IPS-NIHi11 (cell line): ENCODE results near the gene DMWD.

Source experiments
- DNase-seq: peaks from one replicate; pipeline ENCODE4 v3.0.0; 2012; ENCODE audit warnings: mixed read lengths, low spot score

Gene DMWD, protein sequence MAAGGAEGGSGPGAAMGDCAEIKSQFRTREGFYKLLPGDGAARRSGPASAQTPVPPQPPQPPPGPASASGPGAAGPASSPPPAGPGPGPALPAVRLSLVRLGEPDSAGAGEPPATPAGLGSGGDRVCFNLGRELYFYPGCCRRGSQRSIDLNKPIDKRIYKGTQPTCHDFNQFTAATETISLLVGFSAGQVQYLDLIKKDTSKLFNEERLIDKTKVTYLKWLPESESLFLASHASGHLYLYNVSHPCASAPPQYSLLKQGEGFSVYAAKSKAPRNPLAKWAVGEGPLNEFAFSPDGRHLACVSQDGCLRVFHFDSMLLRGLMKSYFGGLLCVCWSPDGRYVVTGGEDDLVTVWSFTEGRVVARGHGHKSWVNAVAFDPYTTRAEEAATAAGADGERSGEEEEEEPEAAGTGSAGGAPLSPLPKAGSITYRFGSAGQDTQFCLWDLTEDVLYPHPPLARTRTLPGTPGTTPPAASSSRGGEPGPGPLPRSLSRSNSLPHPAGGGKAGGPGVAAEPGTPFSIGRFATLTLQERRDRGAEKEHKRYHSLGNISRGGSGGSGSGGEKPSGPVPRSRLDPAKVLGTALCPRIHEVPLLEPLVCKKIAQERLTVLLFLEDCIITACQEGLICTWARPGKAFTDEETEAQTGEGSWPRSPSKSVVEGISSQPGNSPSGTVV

DNA sequence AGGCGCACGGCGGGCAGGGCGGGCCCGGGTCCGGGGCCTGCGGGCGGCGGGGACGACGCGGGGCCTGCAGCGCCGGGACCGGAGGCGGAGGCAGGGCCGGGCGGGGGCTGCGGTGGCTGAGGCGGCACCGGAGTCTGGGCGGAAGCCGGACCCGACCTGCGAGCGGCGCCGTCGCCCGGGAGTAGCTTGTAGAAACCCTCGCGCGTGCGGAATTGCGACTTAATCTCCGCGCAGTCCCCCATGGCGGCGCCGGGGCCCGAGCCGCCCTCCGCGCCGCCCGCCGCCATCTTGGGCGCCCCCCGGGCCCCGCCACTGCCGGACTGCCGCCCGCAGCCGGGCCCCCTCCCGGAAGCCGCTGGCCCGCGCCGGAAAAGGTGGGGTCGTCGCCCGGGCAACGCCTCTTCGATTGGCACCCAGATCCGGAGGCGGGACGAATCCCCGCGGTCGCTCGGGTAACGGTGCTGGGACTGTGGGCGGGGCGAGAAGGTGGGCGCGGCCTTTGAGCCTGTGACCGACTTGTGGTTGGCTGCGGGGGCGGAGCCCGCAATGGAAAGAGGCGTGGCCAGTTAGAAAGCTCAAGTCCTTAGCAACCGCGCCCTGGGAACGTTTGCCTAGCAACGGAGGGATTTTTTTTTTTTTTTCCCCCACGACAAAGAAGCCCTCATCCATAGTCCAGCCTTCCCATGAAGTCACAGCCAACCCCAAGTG, at the start of gene DMWD:
Gene DMWD (minus strand): TSS at position 376 of the 708 bp plus-strand sequence. CDS start 89 bp downstream, at position 287.
- DNase-seq: peak; percentile 98

DNA sequence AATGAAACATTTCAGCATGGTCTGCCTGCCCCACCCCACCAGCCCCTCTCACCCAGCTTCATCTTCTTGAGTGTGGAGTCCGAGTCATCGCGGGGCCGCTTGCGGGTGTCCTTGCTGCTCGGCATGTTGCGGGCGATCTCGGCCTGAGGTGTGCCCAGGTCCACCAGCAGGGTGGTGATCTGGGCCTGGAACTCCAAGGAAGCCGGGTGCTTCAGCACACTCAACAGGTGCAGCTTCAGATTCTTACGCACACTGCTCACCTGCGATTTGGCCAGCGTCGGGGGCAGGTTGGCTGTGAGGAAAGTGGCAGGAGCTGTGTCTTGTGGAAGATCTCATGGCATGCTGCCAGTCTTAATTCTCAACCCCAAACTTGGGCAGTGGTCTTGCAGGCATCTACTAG, 49.6 kb upstream of the DMWD start:
- no peak for DNase-seq

DNA sequence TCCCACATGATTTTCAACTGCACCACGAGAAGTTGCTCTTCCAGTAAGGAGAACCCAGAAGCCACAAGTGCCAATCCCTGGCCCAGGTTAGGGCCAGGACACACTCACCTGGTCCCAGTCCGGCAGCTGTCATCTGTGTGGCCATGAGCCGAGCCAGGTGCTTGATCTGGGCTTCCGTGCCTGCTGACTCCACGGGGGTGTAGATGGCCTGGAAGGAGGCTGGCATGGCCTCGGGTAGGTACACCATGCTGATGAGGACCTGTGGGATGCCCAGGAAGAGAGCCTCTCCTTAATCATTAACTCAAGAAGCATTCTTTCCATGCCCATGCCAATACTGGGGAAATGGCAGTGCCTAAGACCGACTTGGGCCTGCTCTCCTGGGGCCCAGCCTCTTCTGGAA, 42.3 kb upstream of the DMWD start:
- DNase-seq: no peak

DNA sequence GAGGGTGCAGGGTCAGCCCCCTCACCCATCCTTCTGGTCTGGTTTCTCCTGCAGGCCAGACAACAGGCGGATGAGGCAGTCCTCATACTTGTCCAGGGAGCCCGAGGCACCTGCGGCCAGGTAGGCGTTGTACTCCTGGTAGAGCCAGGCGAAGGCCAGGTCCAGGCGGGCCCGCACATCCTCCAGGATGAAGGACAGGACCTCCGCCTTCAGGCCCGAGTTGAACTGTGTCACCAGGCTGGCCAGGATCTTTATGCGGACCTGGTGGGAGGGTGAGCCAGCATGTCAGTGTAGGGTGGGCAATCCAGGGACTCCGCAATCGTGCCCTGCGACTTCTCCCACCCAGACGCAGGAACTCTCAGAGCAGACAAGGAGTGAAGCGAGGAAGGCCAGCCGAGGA, 36.3 kb upstream of the DMWD start:
- no peak for DNase-seq

DNA sequence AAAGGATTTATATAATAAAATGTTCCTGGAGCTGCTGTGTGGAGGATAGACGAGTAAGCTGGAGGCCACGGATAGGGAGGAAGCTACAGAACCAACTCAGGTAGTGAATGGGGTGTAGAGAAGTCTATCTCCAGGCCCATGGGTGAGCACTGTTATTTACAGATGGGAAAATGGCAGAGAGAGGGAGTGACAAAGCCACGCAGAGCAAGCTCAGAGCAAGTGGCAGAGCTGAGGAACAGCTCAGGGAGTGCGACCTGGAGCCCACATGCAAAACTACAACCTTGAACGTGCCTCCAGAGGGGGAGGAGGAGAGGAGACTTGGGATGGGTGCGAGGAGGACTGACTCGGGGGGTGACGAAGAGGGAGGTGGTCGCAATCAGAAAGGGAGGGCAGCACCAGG, 35.9 kb upstream of the DMWD start:
- no peak for DNase-seq

DNA sequence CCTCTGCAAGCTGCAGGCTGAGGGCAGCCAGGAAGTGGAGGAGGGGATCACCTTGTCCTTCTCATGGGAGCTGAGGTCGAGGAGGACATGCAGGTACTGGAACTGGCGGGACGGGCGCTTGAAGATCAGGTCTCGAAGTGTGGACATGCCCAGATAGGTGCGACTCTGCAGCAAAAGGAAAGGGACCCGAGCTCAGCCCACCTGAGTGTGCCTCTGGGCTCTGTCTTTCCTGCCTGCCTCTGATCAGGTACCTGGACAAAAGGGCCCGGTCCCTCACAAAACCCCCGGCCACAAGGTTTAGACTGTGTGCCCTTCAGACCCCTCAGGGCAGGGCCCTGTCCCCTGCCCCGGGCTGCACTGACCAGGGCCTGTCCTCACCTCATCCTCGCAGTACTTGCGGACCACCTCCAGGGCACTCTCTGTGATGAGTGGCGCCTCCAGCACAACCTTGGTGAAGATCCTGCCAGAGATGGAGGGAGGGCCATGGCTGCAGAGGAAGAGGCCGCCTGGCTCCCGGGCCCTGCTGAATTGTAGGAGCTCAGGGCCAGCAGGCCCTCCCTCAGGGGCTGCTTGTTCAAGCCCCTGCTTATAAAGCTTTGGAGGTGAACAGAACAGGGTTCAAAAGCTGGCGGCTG, 34.9 kb upstream of the DMWD start:
- no peak for DNase-seq

DNA sequence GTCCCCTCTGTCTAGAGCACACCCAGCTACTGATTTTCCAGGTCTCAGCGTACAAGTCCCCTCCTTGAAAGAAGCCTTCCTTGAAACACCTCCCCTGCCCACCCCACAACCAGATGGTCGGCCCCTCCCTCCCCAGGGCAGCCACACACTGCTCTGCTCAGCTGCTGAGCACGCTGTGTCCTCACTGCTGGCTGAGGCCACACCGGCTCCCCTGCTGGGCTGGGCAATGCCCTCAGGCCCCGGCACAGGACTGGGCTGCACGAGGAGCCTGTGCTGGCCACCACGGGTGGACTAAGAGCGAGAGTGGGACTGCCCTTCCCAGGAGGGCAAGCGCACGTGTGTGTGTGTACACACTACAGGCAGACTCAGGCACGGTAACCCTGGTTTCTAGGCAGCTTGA, 34.3 kb upstream of the DMWD start:
- DNase-seq: no peak

DNA sequence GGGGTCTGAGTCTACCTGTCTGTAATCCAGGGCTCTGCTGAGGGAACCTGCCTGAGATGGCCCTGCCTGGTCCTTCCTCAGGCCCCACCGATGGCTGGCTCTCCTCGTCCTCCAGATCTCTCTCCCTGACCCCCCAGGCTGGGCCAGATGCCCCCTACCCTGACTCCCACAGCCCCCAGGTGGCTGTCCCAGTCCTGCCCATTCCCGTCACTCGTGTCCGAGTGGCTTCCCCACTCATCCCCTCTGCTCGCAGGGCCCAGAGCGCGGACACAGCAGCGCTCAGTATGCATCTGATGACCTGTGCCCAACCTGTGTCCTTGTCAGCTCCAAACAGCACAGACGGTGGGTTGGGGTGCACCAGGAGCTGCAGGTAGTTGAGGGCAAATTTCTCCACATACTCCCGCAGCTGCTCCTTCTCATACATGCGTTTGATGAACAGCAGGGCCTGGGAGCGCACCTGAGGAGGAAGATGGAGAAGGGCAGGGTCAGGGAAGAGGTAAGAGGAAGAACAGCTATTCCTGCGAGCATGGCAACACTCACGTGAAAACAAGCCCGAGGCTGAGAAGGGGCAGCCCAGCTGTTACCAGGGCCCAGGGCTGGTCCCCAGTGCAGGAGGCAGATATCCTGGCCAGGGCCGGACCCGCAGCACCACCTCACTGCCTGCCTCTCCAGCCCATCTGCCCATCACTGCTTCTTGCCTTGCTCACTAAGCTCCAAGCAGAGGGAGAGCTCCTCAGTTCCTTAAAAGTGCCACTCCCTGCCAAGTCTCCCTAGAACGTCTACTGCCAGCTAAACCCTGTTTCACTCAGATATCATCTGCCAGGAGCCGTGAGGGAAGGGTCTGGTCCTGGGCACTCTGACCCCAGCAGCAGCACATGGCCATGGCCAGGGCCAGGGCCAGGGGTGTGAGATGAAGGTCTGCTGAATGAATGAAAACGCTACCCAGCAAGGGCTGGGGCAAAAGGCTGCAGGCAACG, 33.6 kb upstream of the DMWD start:
- no peak for DNase-seq

DNA sequence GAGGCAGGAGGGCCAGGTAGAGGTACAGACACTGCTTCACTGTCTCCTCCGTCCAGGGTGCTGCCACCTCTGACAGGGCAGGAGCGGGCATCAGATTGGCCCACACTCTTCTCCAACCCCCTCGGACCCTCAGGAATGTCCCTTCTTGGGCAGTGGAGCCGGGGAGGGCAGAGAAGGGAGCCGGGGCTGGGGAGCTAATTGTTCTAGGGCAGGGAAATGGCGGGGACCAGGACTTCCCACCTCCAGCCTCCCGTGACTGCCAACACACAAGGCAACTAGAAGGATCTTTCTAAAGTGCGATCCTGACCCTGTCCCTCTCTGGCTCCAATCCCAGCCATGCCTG, 32.6 kb upstream of the DMWD start:
- no peak for DNase-seq

DNA sequence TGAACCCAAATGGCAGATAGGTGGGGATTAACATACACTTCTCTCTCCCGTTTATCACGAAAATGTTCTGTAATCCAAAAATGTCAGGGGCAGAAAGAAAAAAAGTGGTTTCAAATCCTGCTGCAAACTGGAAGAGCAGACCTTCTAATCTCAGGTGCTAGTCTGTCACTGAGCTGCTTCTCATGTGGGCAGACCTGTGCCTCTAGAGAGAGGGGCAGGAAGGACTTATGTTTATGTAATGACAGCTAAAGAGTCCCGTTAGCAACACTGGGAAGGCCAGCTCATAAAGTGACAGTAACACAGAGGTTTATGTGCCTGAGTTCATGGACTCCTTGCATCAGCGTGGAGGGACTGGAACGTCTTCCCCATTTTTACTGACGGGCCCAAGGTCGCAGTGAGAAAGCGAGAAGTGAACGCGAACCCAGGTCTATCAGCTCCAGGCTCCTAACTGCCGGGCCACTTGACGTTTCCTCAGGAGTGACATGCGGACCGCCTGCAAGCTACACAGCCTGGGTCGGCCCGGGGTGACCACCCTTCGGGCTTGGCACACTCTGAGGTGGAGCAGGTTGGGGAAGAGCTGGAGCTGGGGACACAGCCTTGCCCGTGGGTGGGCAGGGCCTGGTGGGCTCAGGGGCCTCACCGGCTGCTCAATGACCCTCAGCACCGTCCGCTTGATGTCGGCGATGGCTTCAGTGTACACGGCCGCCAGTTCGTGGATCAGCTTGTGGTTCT, 32.1 kb upstream of the DMWD start:
- DNase-seq: no peak

DNA sequence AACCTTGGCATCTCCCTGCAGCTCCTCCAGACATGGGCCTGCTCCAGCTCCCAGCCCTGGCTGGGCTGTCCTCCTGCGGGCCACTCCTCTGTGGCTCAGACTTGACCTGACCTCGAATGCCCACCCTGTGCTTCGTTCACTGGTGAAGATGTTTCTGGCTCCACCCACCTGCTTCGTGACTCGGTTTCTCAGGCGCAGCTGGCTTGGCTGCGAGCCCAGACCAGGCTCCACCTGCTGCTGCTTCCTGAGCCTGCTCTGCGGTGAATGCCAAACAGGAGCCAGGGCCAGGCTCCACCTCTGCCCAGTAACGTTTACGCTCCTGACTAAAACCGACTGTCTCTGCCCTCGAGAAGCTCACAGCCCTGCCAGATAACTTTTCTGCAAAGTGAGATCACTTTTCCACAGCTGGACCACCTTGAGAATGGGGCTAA, 31.4 kb upstream of the DMWD start:
- no peak for DNase-seq

DNA sequence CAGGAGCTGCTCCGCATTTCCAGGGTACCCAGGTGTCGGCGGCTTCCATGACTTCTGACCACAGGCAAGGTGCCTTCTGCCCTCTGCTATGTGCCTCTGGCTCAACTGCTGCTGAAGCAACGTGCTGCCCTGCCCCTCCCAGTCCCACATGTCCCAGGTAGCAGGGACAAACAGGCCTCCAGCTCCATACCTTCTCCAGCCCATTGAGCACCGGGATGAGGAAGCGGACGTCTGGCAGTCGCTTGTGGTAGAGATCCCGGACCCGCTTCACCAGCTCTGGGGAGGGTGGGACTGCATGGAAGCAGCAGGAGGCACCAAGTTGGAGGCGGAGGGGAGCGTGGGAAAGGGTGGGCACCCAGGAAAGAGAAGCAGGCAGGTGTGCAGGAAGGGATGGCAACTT, 30.5 kb upstream of the DMWD start:
- DNase-seq: no peak

DNA sequence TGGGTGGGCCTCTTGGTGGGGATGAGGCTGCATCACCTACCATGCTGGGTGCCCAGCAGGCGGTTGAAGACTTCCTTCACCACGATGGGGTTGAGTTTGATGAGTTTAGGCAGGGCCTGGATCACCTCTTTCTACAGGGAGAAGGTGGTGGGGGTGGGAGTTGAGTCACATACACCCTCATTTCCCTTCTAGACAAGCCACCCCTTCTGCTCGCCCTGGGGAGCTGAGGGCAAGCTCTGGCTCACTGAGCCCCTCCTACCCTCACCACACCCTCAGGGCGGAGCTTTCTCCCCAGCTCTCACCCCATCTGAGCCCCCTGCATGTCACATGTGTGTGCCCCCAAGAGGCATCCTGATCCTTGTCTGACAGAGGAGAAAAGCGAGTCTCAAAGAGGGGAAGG, 30.1 kb upstream of the DMWD start:
- DNase-seq: no peak

DNA sequence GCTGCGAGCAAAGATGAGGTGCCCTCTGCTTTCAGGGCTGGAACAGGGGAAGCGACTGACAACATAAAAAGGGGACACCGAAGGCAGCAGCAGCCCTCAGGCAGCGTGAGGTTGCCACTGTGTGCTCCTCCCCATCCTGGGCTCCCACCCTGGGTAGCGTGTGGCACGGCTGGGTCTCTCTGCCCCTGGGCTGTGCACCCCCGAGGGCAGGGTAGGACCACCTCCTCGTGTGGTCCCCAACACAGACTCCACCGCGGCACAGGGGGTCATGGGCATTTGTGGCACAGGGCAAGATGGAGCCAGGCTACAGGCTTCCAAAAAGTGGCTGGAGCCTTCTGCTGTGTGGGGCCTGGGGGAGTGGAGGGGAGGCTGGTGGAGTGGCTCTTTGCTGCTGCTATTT, 28.9 kb upstream of the DMWD start:
- no peak for DNase-seq

DNA sequence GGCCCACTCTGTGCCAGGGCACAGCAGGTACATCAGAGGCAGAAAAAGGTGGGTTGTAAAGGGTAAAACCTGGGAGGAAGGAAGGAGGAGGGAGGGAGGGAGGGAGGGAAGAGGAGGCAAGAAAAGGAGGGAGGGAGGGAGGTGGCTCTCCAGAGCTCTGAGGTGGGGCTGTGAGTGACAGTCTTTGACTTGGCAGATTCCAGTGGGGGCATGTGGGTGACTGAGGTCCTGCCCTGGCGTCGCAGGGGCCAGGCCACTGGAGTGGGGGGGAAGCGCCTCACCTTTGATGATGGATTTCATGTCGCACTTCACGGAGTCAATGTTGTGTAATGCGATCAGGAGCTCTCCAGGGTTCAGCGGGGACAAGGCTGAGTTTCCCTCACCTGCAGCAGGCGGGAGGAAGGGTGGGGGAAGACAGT, 28.5 kb upstream of the DMWD start:
- DNase-seq: no peak

DNA sequence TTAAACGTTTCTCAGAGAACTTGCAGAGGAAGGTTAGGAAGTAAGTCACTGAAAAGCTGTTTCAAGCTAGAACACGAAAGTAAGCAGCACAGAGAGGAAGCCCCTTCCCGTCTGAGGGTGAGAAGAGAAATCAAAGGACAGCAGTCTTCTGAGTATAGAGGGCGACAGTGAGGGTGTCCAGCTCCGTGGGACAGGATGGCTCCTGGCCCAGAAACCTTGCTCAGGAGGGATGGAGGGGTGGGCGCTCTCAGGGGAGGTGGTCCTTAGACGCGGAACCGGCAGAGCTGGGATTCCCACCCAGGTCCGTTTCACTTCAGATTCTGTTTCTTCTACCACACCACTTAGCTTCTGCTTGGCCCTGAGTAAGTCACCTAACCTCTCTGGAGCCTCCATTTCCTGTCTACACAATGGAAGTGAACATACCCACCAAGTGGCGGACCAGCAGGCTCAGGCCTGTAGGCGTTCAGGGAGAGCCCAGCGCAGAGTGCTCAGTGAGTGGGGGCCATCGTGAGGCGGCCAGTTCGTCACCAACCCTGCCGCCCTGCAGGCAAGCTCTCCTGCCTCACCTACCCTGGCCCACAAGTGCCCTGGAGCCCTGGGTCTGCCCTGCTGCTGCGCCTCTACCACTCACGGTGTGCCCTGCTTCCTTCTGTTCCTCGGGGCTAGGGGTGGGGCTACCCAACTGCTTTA, 27.9 kb upstream of the DMWD start:
- DNase-seq: no peak

DNA sequence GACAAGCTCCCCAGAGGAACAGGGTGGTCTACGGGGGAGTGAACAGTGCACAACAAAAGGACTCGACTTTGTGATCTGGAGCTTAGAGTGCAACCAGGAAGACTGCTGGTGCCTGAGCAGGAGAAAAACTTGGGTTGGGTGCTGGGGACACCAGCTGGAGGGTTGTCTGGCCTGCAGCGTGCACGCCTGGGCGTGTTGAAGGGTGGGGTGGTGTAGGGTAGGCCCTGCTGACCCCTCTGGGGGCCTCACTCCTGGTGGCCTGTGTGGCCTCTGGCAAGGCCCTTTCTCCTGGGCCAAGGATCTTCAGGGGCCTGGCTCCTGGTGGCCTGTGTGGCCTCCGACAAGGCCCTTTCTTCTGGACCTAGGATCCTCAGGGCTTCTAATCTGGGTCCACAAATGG, 27.1 kb upstream of the DMWD start:
- DNase-seq: no peak

DNA sequence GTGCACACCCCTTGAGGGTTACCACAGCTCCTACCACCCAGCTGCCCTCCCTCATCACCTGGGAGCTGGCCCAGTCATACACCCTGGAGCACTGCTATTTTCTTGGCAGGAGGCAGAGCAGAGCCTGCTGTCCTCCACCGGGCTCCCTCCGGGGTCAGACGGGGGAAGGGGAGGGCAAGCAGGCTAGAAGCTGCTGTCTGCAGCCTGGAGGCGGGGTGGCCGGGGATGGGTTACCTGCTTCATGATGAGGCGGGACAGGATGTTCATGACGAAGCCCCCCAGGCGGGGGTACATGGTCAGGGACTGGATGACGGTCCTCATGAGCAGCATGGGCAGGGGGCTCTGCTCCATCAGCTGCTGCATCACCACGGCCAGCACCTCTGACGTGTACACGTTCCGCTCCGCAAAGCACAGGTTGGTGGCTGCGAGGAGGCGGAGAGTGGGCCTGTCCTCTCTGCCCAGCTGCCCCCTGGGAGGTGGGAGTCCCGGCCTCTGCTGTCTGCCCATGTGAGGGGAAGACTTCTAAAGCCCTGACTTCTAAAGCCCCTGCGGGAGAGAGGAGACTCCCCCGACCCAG, 25.2 kb upstream of the DMWD start:
- DNase-seq: peak; percentile 67

DNA sequence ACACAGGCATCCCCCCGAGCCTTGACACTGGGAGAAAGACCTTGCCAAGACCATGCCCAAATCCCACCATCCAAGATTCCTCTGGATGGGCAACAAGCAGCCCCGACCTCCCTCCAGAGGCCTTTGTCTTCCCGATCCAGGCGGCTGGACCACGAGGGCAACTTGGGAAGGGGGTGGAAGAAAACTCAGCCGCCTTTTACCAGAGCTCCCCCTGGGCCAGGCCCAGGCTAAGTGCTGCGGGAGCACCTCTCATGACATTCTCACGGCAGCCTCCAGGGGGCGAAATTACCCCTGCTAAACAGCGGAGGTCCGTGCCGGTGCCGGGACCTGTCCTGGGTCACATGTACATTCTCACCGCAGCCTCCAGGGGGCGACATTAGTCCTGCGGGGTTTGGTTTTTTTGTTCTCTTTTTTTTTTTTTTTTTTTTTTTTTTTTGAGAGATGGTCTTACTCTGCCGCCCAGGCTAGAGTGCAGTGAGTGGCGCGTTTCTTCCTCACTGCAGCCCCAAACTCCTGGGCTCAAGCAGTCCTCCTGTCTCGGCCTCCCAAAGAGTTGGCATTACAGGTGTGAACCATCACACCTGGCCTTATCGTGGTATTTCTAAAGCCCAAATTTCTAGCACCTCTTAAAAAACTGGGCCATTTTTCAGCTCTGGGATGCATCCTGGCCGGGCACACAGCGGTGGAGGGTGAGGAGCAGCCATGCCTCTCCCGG, 24.5 kb upstream of the DMWD start:
- peak; percentile 97 for DNase-seq
